CD4-positive, alpha-beta T cell treated with Interleukin-4 for 1 hour (primary cell): ENCODE measurements around the gene HSPA8.
"Not testable (repeated sequence)": the region's sequence is repeated elsewhere in the genome, so short reads cannot be mapped to it uniquely, and the experiment has no call there.

ENCODE experiments used
- DNase-seq, 2 donors: peaks; one replicate each; pipeline ENCODE4 v3.0.0-alpha.2; 2020 to 2022

The HSPA8 gene

GRCh38 chr11:123061403-123062157 is at the start of gene HSPA8:
TSS of gene HSPA8 (minus strand) at chr11:123062136. CDS start at chr11:123061324, 812 bp downstream.
- peak; percentile 75 to 81 for DNase-seq

- peak in 1 of 2 donors; percentile 71 for DNase-seq
These were observed 49.5 kb upstream of the HSPA8 start for GRCh38 chr11:123111465-123111864.

- DNase-seq = peak in 1 of 2 donors; percentile 2
These were observed 48.5 kb upstream of the HSPA8 start for GRCh38 chr11:123110397-123110796.

- no peak for DNase-seq
These were observed 46.1 kb upstream of the HSPA8 start for GRCh38 chr11:123107945-123108495.

GRCh38 chr11:123104697-123105096 is 42.8 kb upstream of the HSPA8 start:
- DNase-seq = no peak

GRCh38 chr11:123103326-123103980 is 41.5 kb upstream of the HSPA8 start:
- DNase-seq = peak; percentile 38 to 73

- no peak for DNase-seq
These were observed 38.6 kb upstream of the HSPA8 start for GRCh38 chr11:123100379-123101085.

- no peak for DNase-seq
These were observed 37.1 kb upstream of the HSPA8 start for GRCh38 chr11:123098990-123099389.

GRCh38 chr11:123093739-123094138 is 31.8 kb upstream of the HSPA8 start:
- no peak for DNase-seq

- DNase-seq = no peak
These were observed 29.6 kb upstream of the HSPA8 start for GRCh38 chr11:123091506-123091905.

- DNase-seq = not testable (repeated sequence)
These were observed 28.2 kb upstream of the HSPA8 start for GRCh38 chr11:123090168-123090567.

- not testable (repeated sequence) for DNase-seq
These were observed 27.0 kb upstream of the HSPA8 start for GRCh38 chr11:123088896-123089295.

- DNase-seq = peak; percentile 46 to 74
These were observed 25.7 kb upstream of the HSPA8 start for GRCh38 chr11:123087657-123088056.

- peak in 1 of 2 donors; percentile 43 for DNase-seq
These were observed 24.4 kb upstream of the HSPA8 start for GRCh38 chr11:123086305-123086704.

GRCh38 chr11:123085497-123085896 is 23.6 kb upstream of the HSPA8 start:
- no peak for DNase-seq

- DNase-seq = no peak
These were observed 22.5 kb upstream of the HSPA8 start for GRCh38 chr11:123084454-123084853.

GRCh38 chr11:123083623-123084029 is 21.7 kb upstream of the HSPA8 start:
- DNase-seq = peak; percentile 85 to 88

- peak in 1 of 2 donors; percentile 32 for DNase-seq
These were observed 21.0 kb upstream of the HSPA8 start for GRCh38 chr11:123082977-123083376.

- no peak for DNase-seq
These were observed 18.1 kb upstream of the HSPA8 start for GRCh38 chr11:123080015-123080414.

- DNase-seq = no peak
These were observed 14.5 kb upstream of the HSPA8 start for GRCh38 chr11:123076484-123076883.

GRCh38 chr11:123073343-123074057 is 11.6 kb upstream of the HSPA8 start:
- no peak for DNase-seq

- peak in 1 of 2 donors; percentile 32 for DNase-seq
These were observed 10.8 kb upstream of the HSPA8 start for GRCh38 chr11:123072762-123073161.

GRCh38 chr11:123072332-123072761 is 10.4 kb upstream of the HSPA8 start:
- DNase-seq = no peak
